ENCODE results near the gene CCDC134. TPM values are rescaled to one million over a fixed set of nuclear protein-coding genes. Genes with fewer than 3 reads are reported as not detected.

CCDC134 gene
- total and polyA plus RNA-seq, 2 experiments from 2014 or later, result 4.1 to 7.2 TPM

DNA sequence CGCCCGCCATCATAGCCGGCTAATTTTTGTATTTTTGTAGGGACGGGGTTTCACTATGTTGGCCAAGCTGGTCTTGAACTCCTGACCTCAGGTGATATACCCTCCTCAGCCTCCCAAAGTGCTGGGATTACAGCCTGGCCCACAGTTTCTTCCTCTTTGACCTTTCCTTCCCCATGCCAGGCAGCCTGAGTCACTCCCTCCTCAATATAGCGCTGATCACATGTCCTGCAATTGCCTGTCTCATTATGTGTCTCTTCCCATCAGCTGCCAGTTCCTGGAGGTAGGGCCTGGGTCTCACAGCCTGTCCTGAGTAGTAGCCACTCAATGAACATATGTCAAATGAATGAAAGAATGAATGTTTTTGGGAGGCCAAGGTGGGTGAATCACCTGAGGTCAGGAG is 43.0 kb upstream of the CCDC134 start:
- no peak overlapping the region for H2AFZ ChIP-seq
- no peak for DNase-seq (ENCODE audit: low spot score)
- no peaks in the 10 kb centered on the region for H3K36me3 ChIP-seq (replicated peaks; ENCODE audit: insufficient read depth, low read depth)
- no peaks in the 10 kb centered on the region for H3K79me2 ChIP-seq
- H3K27me3 ChIP-seq, result no peaks in the 10 kb centered on the region
- no peaks in the 10 kb centered on the region for H4K20me1 ChIP-seq (ENCODE audit: insufficient read depth, poor library complexity, severe bottlenecking)
- H3K9me2 ChIP-seq (replicated peaks; ENCODE audit: insufficient read depth), result no peaks in the 10 kb centered on the region
- no peak overlapping the region for H3K27ac ChIP-seq
- no peak overlapping the region for H3K4me3 ChIP-seq
- H3K4me1 ChIP-seq (ENCODE audit: insufficient read depth), result no peaks in the 10 kb centered on the region
- no peak for TF ChIP-seq EZH2phosphoT487 (IDR thresholded peaks at IDR 0.05; ENCODE audit: low read depth, severe bottlenecking, unreplicated experiment)
- TF ChIP-seq EZH2 (IDR thresholded peaks at IDR 0.05; ENCODE audit: borderline replicate concordance), result no peak
- TF ChIP-seq, protein P1, sequence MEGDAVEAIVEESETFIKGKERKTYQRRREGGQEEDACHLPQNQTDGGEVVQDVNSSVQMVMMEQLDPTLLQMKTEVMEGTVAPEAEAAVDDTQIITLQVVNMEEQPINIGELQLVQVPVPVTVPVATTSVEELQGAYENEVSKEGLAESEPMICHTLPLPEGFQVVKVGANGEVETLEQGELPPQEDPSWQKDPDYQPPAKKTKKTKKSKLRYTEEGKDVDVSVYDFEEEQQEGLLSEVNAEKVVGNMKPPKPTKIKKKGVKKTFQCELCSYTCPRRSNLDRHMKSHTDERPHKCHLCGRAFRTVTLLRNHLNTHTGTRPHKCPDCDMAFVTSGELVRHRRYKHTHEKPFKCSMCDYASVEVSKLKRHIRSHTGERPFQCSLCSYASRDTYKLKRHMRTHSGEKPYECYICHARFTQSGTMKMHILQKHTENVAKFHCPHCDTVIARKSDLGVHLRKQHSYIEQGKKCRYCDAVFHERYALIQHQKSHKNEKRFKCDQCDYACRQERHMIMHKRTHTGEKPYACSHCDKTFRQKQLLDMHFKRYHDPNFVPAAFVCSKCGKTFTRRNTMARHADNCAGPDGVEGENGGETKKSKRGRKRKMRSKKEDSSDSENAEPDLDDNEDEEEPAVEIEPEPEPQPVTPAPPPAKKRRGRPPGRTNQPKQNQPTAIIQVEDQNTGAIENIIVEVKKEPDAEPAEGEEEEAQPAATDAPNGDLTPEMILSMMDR (IDR thresholded peaks at IDR 0.05; ENCODE audit: poor library complexity), result no peak
- 94% methylated on average over 5 of the region's 5 CpGs for WGBS (ENCODE audit: low lambda C conversion rate, missing lambda C conversion rate)
- H3K4me2 ChIP-seq, result no peak overlapping the region
- no peaks in the 10 kb centered on the region for H3K9me3 ChIP-seq (ENCODE audit: low read depth)

DNA sequence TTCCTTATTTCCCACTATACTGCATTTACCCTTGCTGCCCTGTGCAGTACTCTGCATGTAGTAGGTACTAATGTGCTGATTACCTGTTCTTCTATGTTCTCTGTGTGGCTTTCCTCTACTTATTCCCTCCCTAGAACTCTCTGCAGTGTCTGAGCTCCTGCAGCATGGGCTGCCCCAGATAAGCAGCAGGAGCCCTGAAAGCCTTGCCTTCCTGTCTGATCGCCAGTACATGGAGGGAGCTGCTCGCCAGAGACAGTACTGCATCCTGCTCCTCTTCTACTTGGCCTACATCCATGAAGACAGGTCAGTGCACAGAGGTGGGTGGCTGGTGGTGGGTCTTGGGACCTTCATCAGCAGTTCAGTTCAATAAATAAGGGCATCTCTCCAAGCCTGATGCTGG is 42.2 kb upstream of the CCDC134 start:
- H3K4me1 ChIP-seq (ENCODE audit: insufficient read depth), result no peaks in the 10 kb centered on the region
- H4K20me1 ChIP-seq (ENCODE audit: insufficient read depth, poor library complexity, severe bottlenecking), result no peaks in the 10 kb centered on the region
- DNase-seq (ENCODE audit: low spot score), result no peak
- H3K4me3 ChIP-seq, result no peak overlapping the region
- TF ChIP-seq, protein P1 (IDR thresholded peaks at IDR 0.05; ENCODE audit: poor library complexity), result no peak
- TF ChIP-seq EZH2phosphoT487 (IDR thresholded peaks at IDR 0.05; ENCODE audit: low read depth, severe bottlenecking, unreplicated experiment), result no peak
- TF ChIP-seq EZH2 (IDR thresholded peaks at IDR 0.05; ENCODE audit: borderline replicate concordance), result no peak
- no peaks in the 10 kb centered on the region for H3K79me2 ChIP-seq
- H2AFZ ChIP-seq, result no peak overlapping the region
- H3K36me3 ChIP-seq (replicated peaks; ENCODE audit: insufficient read depth, low read depth), result no peaks in the 10 kb centered on the region
- H3K27ac ChIP-seq, result no peak overlapping the region
- H3K9me3 ChIP-seq (ENCODE audit: low read depth), result no peaks in the 10 kb centered on the region
- no peaks in the 10 kb centered on the region for H3K27me3 ChIP-seq
- no peak overlapping the region for H3K4me2 ChIP-seq
- H3K9me2 ChIP-seq (replicated peaks; ENCODE audit: insufficient read depth), result no peaks in the 10 kb centered on the region
- WGBS (ENCODE audit: low lambda C conversion rate, missing lambda C conversion rate), result 70% methylated on average over 2 of the region's 2 CpGs

DNA sequence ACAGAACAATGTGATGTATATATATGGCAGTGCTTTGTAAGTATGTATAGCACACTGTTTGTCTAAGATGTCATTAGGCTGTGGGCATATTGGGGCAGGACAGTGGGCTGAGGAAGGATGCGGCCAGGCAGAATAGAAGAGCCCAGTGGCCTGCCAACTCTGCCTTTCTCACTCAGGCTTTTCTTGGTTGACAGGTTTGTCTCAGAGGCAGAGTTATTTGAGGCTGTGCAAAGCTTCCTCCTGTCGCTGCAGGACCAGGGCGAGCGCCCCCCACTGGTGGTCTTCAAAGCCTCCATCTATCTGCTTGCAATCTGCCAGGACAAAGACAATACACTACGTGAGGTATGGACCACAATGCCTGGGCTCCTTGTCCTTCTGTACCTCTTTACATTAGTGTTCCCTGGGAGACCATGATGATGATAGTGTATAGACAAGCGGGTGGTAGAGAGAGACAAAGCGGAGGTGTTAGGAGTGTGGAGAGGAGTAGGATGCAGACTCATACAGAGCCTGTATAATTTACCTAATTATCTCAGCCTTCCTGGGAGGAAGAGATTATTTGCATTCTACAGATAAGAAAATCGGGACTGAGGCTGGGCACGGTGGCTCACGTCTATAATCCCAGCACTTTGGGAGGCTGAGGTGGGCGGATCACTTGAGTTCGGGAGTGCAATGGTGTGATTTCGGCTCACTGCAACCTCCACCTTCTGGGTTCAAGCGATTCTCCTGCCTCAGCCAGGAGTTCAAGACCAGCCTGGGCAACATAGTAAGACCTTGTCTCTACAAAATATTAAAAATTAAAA is 37.3 kb upstream of the CCDC134 start:
- Histone ChIP-seq H3K79me2 (no peaks in the 10 kb centered on the region), H3K27ac (no peak overlapping the region), H3K36me3 (replicated peaks; ENCODE audit: insufficient read depth, low read depth) (no peaks in the 10 kb centered on the region), H4K20me1 (ENCODE audit: insufficient read depth, poor library complexity, severe bottlenecking) (no peaks in the 10 kb centered on the region), H3K4me3 (no peak overlapping the region), H3K4me1 (ENCODE audit: insufficient read depth) (no peaks in the 10 kb centered on the region), H3K9me3 (ENCODE audit: low read depth) (no peaks in the 10 kb centered on the region), H2AFZ (no peak overlapping the region), H3K4me2 (no peak overlapping the region), H3K9me2 (replicated peaks; ENCODE audit: insufficient read depth) (no peaks in the 10 kb centered on the region), H3K27me3 (no peaks in the 10 kb centered on the region)
- peak; percentile 43 for DNase-seq (ENCODE audit: low spot score)
- no peak for TF ChIP-seq EZH2phosphoT487 (IDR thresholded peaks at IDR 0.05; ENCODE audit: low read depth, severe bottlenecking, unreplicated experiment)
- TF ChIP-seq, protein P1 (IDR thresholded peaks at IDR 0.05; ENCODE audit: poor library complexity), result peak; percentile 39
- no peak for TF ChIP-seq EZH2 (IDR thresholded peaks at IDR 0.05; ENCODE audit: borderline replicate concordance)
- WGBS (ENCODE audit: low lambda C conversion rate, missing lambda C conversion rate), result 48% methylated on average over 14 of the region's 14 CpGs

Measured in hepatocyte (in vitro differentiated cells).